Measurements from ENCODE around the gene CRAT. TPM values are rescaled to one million over a fixed set of nuclear protein-coding genes. Genes with fewer than 3 reads are reported as not detected.
A peak's percentile ranks its signal among the peaks of the same experiment; 100 is the strongest.

CRAT gene
- total and polyA plus RNA-seq, 8 donors = 13.0 to 92.2 (median 29.2) TPM

- Histone ChIP-seq H3K9me3 (no peaks in the 10 kb centered on the region), H3K4me1 (peaks cover 32 to 75% (median 55%) of the 10 kb centered on the region in 4 donors), H3K36me3 (peaks cover 0 to 18% (median 15%) of the 10 kb centered on the region in 4 donors), H3K27ac (peak overlapping the region; percentile 94 to 97 (median 95)), H3K27me3 (no peaks in the 10 kb centered on the region), H3K4me3 (peak overlapping the region; percentile 82 to 98 (median 94))
- intact Hi-C loops (cut with DNase I; ENCODE audit: low total_unique reads) = no loop called here
- whole genome bisulfite sequencing, 5 donors = 0 to 1% (median 0%) methylated on average over 33 to 37 of the region's 37 CpGs
- peak; percentile 47 to 76 for DNase-seq
- TF ChIP-seq CTCF (IDR thresholded peaks at IDR 0.05) = no peak
- TF ChIP-seq POLR2A (IDR thresholded peaks at IDR 0.05) = no peak
- no peak for TF ChIP-seq EP300 (IDR thresholded peaks at IDR 0.05)
- no peak for TF ChIP-seq POLR2AphosphoS5 (IDR thresholded peaks at IDR 0.05)
Measured at GRCh38 chr9:129111528-129112151, 1.0 kb upstream of the CRAT start.

DNA sequence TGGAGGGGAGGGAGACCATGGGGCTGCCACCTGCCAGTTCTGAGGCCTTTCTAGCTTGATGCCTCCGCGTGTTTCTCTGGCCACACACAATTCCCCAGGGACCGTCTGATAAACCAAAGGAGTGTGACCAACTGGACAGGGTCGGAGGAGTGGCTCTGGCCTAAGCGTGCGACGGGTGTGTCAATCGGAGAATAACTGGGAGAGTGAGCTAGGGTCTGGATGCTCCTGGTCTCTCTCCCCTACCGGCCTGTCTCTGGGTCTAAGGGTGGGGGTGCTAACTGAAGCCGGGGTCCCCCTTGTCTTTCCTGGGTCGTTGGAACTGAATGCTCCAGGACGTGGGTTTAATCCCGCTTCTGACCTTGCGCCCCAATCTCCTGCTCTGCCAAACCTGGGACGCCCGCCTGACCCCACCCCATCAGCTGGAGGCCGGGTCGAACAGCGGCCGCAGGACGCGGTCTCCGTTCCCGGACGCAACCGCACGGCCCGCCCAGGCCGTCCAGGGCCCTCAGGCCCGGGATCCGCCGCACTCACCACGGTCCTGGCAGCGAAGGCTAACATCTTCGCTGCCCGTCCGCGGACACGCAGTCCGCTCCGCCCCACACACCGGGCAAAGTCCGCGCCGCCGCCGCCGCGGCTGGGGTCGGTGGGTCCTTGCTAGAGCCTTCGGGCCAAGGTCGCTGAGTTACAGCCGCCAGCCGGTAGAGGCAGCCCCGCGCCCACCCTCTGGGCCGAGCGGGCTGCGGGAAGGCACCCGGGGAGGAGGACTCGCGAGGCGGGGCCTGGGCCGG lies 447 bp downstream of the CRAT start:
- H3K4me1 ChIP-seq = peaks cover 32 to 66% (median 53%) of the 10 kb centered on the region in 4 donors
- H3K4me3 ChIP-seq = peak overlapping the region; percentile 82 to 98 (median 94)
- no peaks in the 10 kb centered on the region for H3K27me3 ChIP-seq
- WGBS, 5 donors = 3 to 31% (median 6%) methylated on average over 9 to 64 of the region's 64 CpGs
- intact Hi-C loops (cut with DNase I; ENCODE audit: low total_unique reads) = no loop called here
- H3K27ac ChIP-seq = peak overlapping the region; percentile 89 to 97 (median 95)
- peaks cover 6 to 33% (median 30%) of the 10 kb centered on the region in 4 donors for H3K36me3 ChIP-seq
- TF ChIP-seq POLR2AphosphoS5 (IDR thresholded peaks at IDR 0.05) = peak in 1 of 3 donors; percentile 4
- TF ChIP-seq CTCF (IDR thresholded peaks at IDR 0.05) = no peak
- no peak for TF ChIP-seq POLR2A (IDR thresholded peaks at IDR 0.05)
- no peak for TF ChIP-seq EP300 (IDR thresholded peaks at IDR 0.05)
- DNase-seq = no peak
- H3K9me3 ChIP-seq = no peaks in the 10 kb centered on the region

GRCh38 chr9:129109537-129109903 lies 1.1 kb downstream of the CRAT start:
- peaks cover 6 to 33% (median 31%) of the 10 kb centered on the region in 4 donors for H3K36me3 ChIP-seq
- peaks cover 32 to 60% (median 47%) of the 10 kb centered on the region in 4 donors for H3K4me1 ChIP-seq
- no peaks in the 10 kb centered on the region for H3K9me3 ChIP-seq
- peak in 1 of 2 donors; percentile 27 for DNase-seq
- TF ChIP-seq POLR2A (IDR thresholded peaks at IDR 0.05) = no peak
- TF ChIP-seq EP300 (IDR thresholded peaks at IDR 0.05) = no peak
- no peak for TF ChIP-seq POLR2AphosphoS5 (IDR thresholded peaks at IDR 0.05)
- TF ChIP-seq CTCF (IDR thresholded peaks at IDR 0.05) = no peak
- peak overlapping the region; percentile 82 to 98 (median 94) for H3K4me3 ChIP-seq
- 51 to 87% (median 75%) methylated on average over 7 of the region's 7 CpGs for WGBS, 5 donors
- no peaks in the 10 kb centered on the region for H3K27me3 ChIP-seq
- intact Hi-C loops (cut with DNase I; ENCODE audit: low total_unique reads) = no loop called here
- H3K27ac ChIP-seq = peak overlapping the region in 4 of 5 donors; percentile 94 to 97 (median 96)

DNA sequence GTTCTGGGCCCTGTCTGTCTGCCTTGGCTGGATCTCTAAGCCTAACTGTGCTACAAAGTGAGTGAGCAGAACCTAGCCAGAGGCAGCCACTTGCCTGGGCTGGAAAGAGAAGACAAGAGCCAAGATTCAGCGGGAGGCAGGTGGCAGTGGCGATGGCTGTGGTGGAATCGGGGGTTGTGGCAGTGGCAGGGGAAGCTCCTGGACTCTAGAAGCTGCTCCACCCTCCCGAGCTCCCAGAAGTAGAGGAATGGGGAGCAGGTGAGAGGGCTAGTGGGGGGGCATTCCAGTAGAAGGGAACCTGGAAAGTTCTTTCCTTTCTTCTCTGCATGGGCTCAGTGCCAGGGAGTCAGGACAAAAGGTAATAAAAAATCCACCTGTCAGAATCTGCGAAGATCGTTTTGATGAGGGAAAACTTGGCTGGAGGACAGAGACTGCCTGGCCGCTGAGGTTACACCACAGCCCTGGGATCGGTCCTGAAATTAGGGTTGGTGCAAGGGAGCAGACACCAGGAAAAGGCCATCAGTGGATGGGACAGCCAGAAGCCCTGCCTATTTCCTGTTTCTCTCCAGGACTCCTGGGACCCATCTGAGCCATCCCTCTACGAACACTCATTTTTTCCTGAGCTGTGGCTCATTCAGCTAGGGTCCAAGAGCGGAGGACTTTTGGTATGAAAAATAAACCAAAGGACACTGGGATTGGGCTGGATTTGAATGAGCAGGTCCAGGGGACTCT lies 1.6 kb downstream of the CRAT start:
- peaks cover 32 to 55% (median 41%) of the 10 kb centered on the region in 4 donors for H3K4me1 ChIP-seq
- no peaks in the 10 kb centered on the region for H3K9me3 ChIP-seq
- intact Hi-C loops (cut with DNase I; ENCODE audit: low total_unique reads) = no loop called here
- no peak for DNase-seq
- peak overlapping the region in 3 of 4 donors; percentile 90 to 98 (median 98) for H3K4me3 ChIP-seq
- no peaks in the 10 kb centered on the region for H3K27me3 ChIP-seq
- 50 to 60% (median 55%) methylated on average over 10 of the region's 10 CpGs for WGBS, 5 donors
- no peak overlapping the region for H3K27ac ChIP-seq
- TF ChIP-seq POLR2AphosphoS5 (IDR thresholded peaks at IDR 0.05) (no peak), EP300 (IDR thresholded peaks at IDR 0.05) (no peak), POLR2A (IDR thresholded peaks at IDR 0.05) (no peak), CTCF (IDR thresholded peaks at IDR 0.05) (no peak)
- peaks cover 6 to 34% (median 31%) of the 10 kb centered on the region in 4 donors for H3K36me3 ChIP-seq

Data from stomach (tissue), 9 donors.